Hepatocyte (in vitro differentiated cells): ENCODE measurements around the gene OR3A2.
"Not testable (repeated sequence)": the region's sequence is repeated elsewhere in the genome, so short reads cannot be mapped to it uniquely, and the experiment has no call there.

Experiments used
- CTCF ChIP-seq: fragments of 200-600 bp; sonication (generic); IDR thresholded peaks from 2 replicates; pipeline ENCODE4 v1.5.1; 2016; ENCODE audit warnings: antibody characterized with exemption, mild to moderate bottlenecking; ENCODE audit not compliant: poor library complexity
- EZH2 ChIP-seq: fragments of 200-600 bp; sonication (generic); IDR thresholded peaks from 2 replicates; pipeline ENCODE4 v1.6.1; 2016; ENCODE audit warnings: antibody characterized with exemption, mild to moderate bottlenecking, borderline replicate concordance

- TF ChIP-seq CTCF, EZH2: not testable (repeated sequence)
These were observed 43.3 kb downstream of the OR3A2 start for GRCh38 chr17:3342782-3343181.
